ENCODE measurements around the gene HOXC12. TPM values are rescaled to one million over a fixed set of nuclear protein-coding genes. Genes with fewer than 3 reads are reported as not detected.

Gene HOXC12
- total and polyA plus RNA-seq, 2 of the 8 experiments (the other 6 are each of a cell fraction or from before 2014, with no cell fraction given): not detected

DNA sequence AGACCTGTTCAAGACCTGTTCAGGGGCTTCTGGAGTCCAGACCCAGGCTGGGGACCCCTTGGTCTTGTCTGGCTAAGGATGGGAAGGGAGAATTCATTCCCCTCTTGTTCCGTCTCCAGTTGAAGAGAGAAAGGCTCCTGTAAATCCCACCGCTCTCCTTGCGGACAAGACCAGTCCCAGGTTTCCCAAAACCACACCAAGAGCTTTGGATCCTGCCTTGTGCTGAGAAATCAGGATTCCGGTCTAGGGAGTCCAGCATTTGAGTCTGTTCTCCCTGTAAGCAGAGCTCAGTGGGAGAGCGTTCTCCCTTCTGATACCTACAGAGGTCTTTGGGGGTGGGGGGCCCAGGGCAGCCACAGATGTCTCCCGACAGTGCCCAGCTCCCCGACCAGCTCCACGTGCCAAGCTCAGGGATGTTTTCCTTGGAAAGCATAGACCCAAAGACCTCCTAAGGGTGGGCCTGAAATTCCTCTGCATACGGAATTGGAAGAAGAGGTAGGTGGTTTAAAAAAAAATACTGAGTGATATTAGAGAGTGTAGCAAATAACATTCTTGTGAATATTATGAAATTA, 14.2 kb upstream of the HOXC12 start:
- Histone ChIP-seq H2BK120ac (replicated peaks; ENCODE audit: low read depth, low read length) (no peak overlapping the region), H2AFZ (ENCODE audit: low read length) (no peak overlapping the region), H2BK20ac (ENCODE audit: low read length) (no peak overlapping the region), H4K5ac (ENCODE audit: insufficient read length, low read depth, low read length) (no peak overlapping the region), H3K4me2 (ENCODE audit: insufficient read depth in 1 of 2, low read depth in 2 of 2, low read length in 2 of 2) (no peak overlapping the region), H4K20me1 (replicated peaks in 1 of 2; ENCODE audit: control insufficient read depth in 1 of 2, insufficient read depth in 2 of 2, low read length in 2 of 2) (peaks cover 16 to 24% of the 10 kb centered on the region in 2 experiments), H4K91ac (replicated peaks; ENCODE audit: insufficient read length, low read length) (no peak overlapping the region), H3K27me3 (replicated peaks in 1 of 4; ENCODE audit: control insufficient read depth in 3 of 4, extremely low read depth in 1 of 4, insufficient read depth in 3 of 4, low read length in 3 of 4) (peaks cover 91 to 100% (median 97%) of the 10 kb centered on the region in 4 experiments), H3K27ac (ENCODE audit: low read depth, low read length) (no peak overlapping the region), H3K23ac (ENCODE audit: insufficient read length) (no peak overlapping the region), H3K36me3 (ENCODE audit: control insufficient read depth in 2 of 4, insufficient read depth in 4 of 4, low read length in 3 of 4) (peaks cover 0 to 4% (median 0%) of the 10 kb centered on the region in 4 experiments; a peak in 1 of 8 replicates), H3K4me1 (replicated peaks in 1 of 4; ENCODE audit: control insufficient read depth in 3 of 4, insufficient read depth in 4 of 4, low read length in 3 of 4) (peaks cover 0 to 6% (median 5%) of the 10 kb centered on the region in 4 experiments; a peak in 4 of 7 replicates), H3K18ac (ENCODE audit: extremely low read depth, low read length) (no peak overlapping the region), H2BK12ac (ENCODE audit: low read depth, low read length) (0 out of 2 replicates have a peak overlapping the region, but pooled peaks have one; percentile 6), H3K9me3 (ENCODE audit: insufficient read depth in 2 of 2, low read depth in 1 of 2, low read length in 1 of 2) (no peaks in the 10 kb centered on the region), H3K56ac (replicated peaks; ENCODE audit: insufficient read length, low read depth, low read length) (no peak overlapping the region), H3K23me2 (ENCODE audit: low read depth, low read length) (no peaks in the 10 kb centered on the region), H3K4ac (replicated peaks; ENCODE audit: insufficient read length, low read depth, low read length) (no peak overlapping the region), H3K9ac (replicated peaks in 1 of 4; ENCODE audit: extremely low read depth in 1 of 4, low read depth in 3 of 4, low read length in 3 of 4) (no peak overlapping the region), H2AK5ac (ENCODE audit: low read depth, low read length) (no peak overlapping the region), H2BK5ac (ENCODE audit: low read depth, low read length) (no peak overlapping the region), H2BK15ac (ENCODE audit: low read length) (no peak overlapping the region), H4K8ac (ENCODE audit: extremely low read depth, insufficient read depth, low read length) (no peak overlapping the region), H3K14ac (ENCODE audit: insufficient read length) (no peak overlapping the region), H3K79me1 (ENCODE audit: low read depth, low read length) (no peaks in the 10 kb centered on the region), H3K79me2 (ENCODE audit: control insufficient read depth in 1 of 2, insufficient read depth in 2 of 2, low read length in 2 of 2) (no peaks in the 10 kb centered on the region), H3K4me3 (ENCODE audit: extremely low read depth in 1 of 4, insufficient read depth in 2 of 4, low read depth in 3 of 4, low read length in 4 of 4) (no peak overlapping the region)
- ChIA-PET POLR2A (ENCODE audit: partially characterized antibody) (interaction anchor here (1.0 to 1.2 kb wide), 2 partner anchors 13 to 28 kb away, joined by 3 read pairs; no protein-coding TSS in a partner anchor), CTCF (ENCODE audit: partially characterized antibody) (interaction anchor here (0.6 to 2.5 kb wide), 8 partner anchors 12 to 183 kb away, joined by 3 to 9 read pairs (median 4); partner anchors contain the start of gene HOXC10)
- 19% methylated on average over 8 of the region's 9 CpGs; no CpG with 5 or more reads in 1 of the 2 experiments for WGBS, 2 experiments (ENCODE audit: extremely low coverage in 1 of 2, insufficient coverage in 1 of 2, insufficient read length in 1 of 2, insufficient replicate concordance in 2 of 2, low coverage in 1 of 2, low lambda C conversion rate in 2 of 2, missing lambda C conversion rate in 1 of 2)
- FAIRE-seq (no peak), DNase-seq (ENCODE audit: low read depth in 1 of 2, low spot score in 2 of 2) (peak in 1 of 2 experiments; percentile 49)
- TF ChIP-seq BCL11A (IDR thresholded peaks at IDR 0.05; ENCODE audit: low read depth in 2 of 2, low read length in 2 of 2) (no peak), EZH2 (IDR thresholded peaks at IDR 0.05; ENCODE audit: low read depth, low read length, severe bottlenecking) (peak; percentile 86), PHF8 (conservative IDR thresholded peaks at IDR 0.05; ENCODE audit: low read depth, low read length) (no peak), RNF2 (IDR thresholded peaks at IDR 0.05; ENCODE audit: borderline replicate concordance, low read depth, low read length, missing control alignments, poor library complexity, severe bottlenecking) (peak; percentile 81), TEAD4 (IDR thresholded peaks at IDR 0.05; ENCODE audit: low read depth, low read length) (no peak), KDM1A (IDR thresholded peaks at IDR 0.05; ENCODE audit: borderline replicate concordance, low read length) (no peak), KDM4A (IDR thresholded peaks at IDR 0.05; ENCODE audit: low read depth, low read length, severe bottlenecking) (no peak), SIX5 (IDR thresholded peaks at IDR 0.05; ENCODE audit: low read depth, low read length) (no peak), SP4 (IDR thresholded peaks at IDR 0.05; ENCODE audit: low read length) (no peak), POLR2AphosphoS5 (IDR thresholded peaks at IDR 0.05; ENCODE audit: low read depth, low read length) (no peak), ASH2L (IDR thresholded peaks at IDR 0.05; ENCODE audit: low read length) (no peak)
- TF ChIP-seq, protein P1, sequence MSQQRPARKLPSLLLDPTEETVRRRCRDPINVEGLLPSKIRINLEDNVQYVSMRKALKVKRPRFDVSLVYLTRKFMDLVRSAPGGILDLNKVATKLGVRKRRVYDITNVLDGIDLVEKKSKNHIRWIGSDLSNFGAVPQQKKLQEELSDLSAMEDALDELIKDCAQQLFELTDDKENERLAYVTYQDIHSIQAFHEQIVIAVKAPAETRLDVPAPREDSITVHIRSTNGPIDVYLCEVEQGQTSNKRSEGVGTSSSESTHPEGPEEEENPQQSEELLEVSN (IDR thresholded peaks at IDR 0.05): no peak

All from H1 (cell line).